H9 (cell line): ENCODE results near the gene FKTN. TPM values are rescaled to one million over a fixed set of nuclear protein-coding genes. Genes with fewer than 3 reads are reported as not detected.

ENCODE experiments used
- DNase-seq: peaks from one replicate; pipeline ENCODE4 v3.0.0-alpha.2; 2017
- H2AFZ ChIP-seq: one replicate; pipeline ENCODE4 v1.6.1; 2013; ENCODE audit warnings: mild to moderate bottlenecking, low read length, control low read depth, moderate library complexity
- H2AK5ac ChIP-seq: 2 replicates; pipeline ENCODE4 v1.6.1; 2013; ENCODE audit warnings: low read length, control low read depth, mixed read lengths; ENCODE audit not compliant: insufficient read length
- H2BK120ac ChIP-seq: one replicate; pipeline ENCODE4 v1.6.1; 2013; ENCODE audit warnings: low read depth, mild to moderate bottlenecking, low read length, control low read depth, inconsistent platforms; ENCODE audit not compliant: poor library complexity, severe bottlenecking
- H2BK12ac ChIP-seq: 2 replicates; pipeline ENCODE4 v1.6.1; 2013; ENCODE audit warnings: low read length, control low read depth, mixed read lengths, low read depth; ENCODE audit not compliant: insufficient read length
- H2BK15ac ChIP-seq: 2 replicates; pipeline ENCODE4 v1.6.1; 2013; ENCODE audit warnings: low read depth, low read length, control low read depth
- H2BK20ac ChIP-seq: one replicate; pipeline ENCODE4 v1.6.1; 2013; ENCODE audit warnings: low read depth, mild to moderate bottlenecking, low read length, control low read depth, inconsistent platforms; ENCODE audit not compliant: poor library complexity, severe bottlenecking
- H2BK5ac ChIP-seq: 2 replicates; pipeline ENCODE4 v1.6.1; 2013; ENCODE audit warnings: low read length, control low read depth, mixed read lengths; ENCODE audit not compliant: insufficient read length
- H3K14ac ChIP-seq: 2 replicates; pipeline ENCODE4 v1.6.1; 2013; ENCODE audit warnings: low read length, control low read depth; ENCODE audit not compliant: insufficient read depth
- H3K18ac ChIP-seq: 2 replicates; pipeline ENCODE4 v1.6.1; 2013; ENCODE audit warnings: low read depth, mild to moderate bottlenecking, mixed read lengths, low read length, control low read depth; ENCODE audit not compliant: insufficient read length
- H3K23ac ChIP-seq: 2 replicates; pipeline ENCODE4 v1.6.1; 2013; ENCODE audit warnings: low read length, control low read depth, mixed read lengths, low read depth; ENCODE audit not compliant: insufficient read length
- H3K23me2 ChIP-seq: 2 replicates; pipeline ENCODE4 v1.6.1; 2013; ENCODE audit warnings: low read depth, mild to moderate bottlenecking, mixed read lengths, low read length, control low read depth; ENCODE audit not compliant: insufficient read length, poor library complexity, severe bottlenecking
- H3K27ac ChIP-seq: 2 replicates; pipeline ENCODE4 v1.5.1; 2013; ENCODE audit warnings: low read length, control low read depth, mixed read lengths, low read depth; ENCODE audit not compliant: insufficient read length
- H3K27me3 ChIP-seq: 2 replicates; pipeline ENCODE4 v1.6.1; 2013; ENCODE audit warnings: low read length, control low read depth, inconsistent platforms; ENCODE audit not compliant: insufficient read depth
- H3K4ac ChIP-seq: 2 replicates; pipeline ENCODE4 v1.6.1; 2013; ENCODE audit warnings: low read depth, mild to moderate bottlenecking, control low read depth, inconsistent platforms, low read length, moderate library complexity
- H3K4me1 ChIP-seq: 2 replicates; pipeline ENCODE4 v1.6.1; 2013; ENCODE audit warnings: low read length, control low read depth, inconsistent platforms; ENCODE audit not compliant: insufficient read depth
- H3K4me2 ChIP-seq: 2 replicates; pipeline ENCODE4 v1.6.1; 2013; ENCODE audit warnings: low read length, control low read depth, mixed read lengths; ENCODE audit not compliant: insufficient read length, insufficient read depth
- H3K56ac ChIP-seq: 2 replicates; pipeline ENCODE4 v1.6.1; 2013; ENCODE audit warnings: low read depth, mild to moderate bottlenecking, mixed read lengths, low read length, control low read depth; ENCODE audit not compliant: insufficient read length
- H3K79me1 ChIP-seq: 2 replicates; pipeline ENCODE4 v1.6.1; 2013; ENCODE audit warnings: low read depth, mild to moderate bottlenecking, moderate library complexity, low read length, control low read depth, inconsistent platforms; ENCODE audit not compliant: insufficient read depth, poor library complexity, severe bottlenecking
- H3K79me2 ChIP-seq: 2 replicates; pipeline ENCODE4 v1.6.1; 2013; ENCODE audit warnings: low read length, control low read depth, inconsistent platforms; ENCODE audit not compliant: insufficient read depth
- H3K9ac ChIP-seq: 2 replicates; pipeline ENCODE4 v1.6.1; 2013; ENCODE audit warnings: low read length, control low read depth, mixed read lengths; ENCODE audit not compliant: insufficient read length; ENCODE audit errors: extremely low read depth
- H3K9me3 ChIP-seq: one replicate; pipeline ENCODE4 v1.6.1; 2013; ENCODE audit warnings: low read depth, low read length, inconsistent platforms; ENCODE audit not compliant: control insufficient read depth
- H3T11ph ChIP-seq: one replicate; pipeline ENCODE4 v1.6.1; 2013; ENCODE audit warnings: mild to moderate bottlenecking, low read length, control low read depth, inconsistent platforms
- H4K20me1 ChIP-seq: one replicate; pipeline ENCODE4 v1.6.1; 2013; ENCODE audit not compliant: control insufficient read depth, insufficient read length, insufficient read depth
- H4K5ac ChIP-seq: 2 replicates; pipeline ENCODE4 v1.6.1; 2013; ENCODE audit warnings: low read depth, mild to moderate bottlenecking, mixed read lengths, low read length, control low read depth; ENCODE audit not compliant: insufficient read length
- H4K8ac ChIP-seq: replicated peaks from 2 replicates; pipeline ENCODE4 v1.6.1; 2013; ENCODE audit warnings: low read length, control low read depth, mixed read lengths, low read depth; ENCODE audit not compliant: insufficient read length
- H4K91ac ChIP-seq: 2 replicates; pipeline ENCODE4 v1.6.1; 2013; ENCODE audit warnings: low read depth, mild to moderate bottlenecking, moderate library complexity, mixed read lengths, low read length, control low read depth; ENCODE audit not compliant: insufficient read length
- H3K27ac Mint-ChIP-seq, 3 experiments: 2 replicates in 2 of 3; 3 replicates in 1 of 3; pipeline ENCODE4 v1.8.0; 2020 to 2021; ENCODE audit warnings: mixed read lengths in 3 of 3, mild to moderate bottlenecking in 1 of 3, moderate library complexity in 1 of 3
- H3K27me3 Mint-ChIP-seq: 2 replicates; pipeline ENCODE4 v1.8.0; 2021; ENCODE audit warnings: low read depth, mild to moderate bottlenecking, moderate library complexity, mixed read lengths
- H3K36me3 Mint-ChIP-seq, 3 experiments: 2 replicates in 2 of 3; 3 replicates in 1 of 3; pipeline ENCODE4 v1.8.0; 2020 to 2021; ENCODE audit warnings: low read depth in 3 of 3, mixed read lengths in 3 of 3; ENCODE audit not compliant: insufficient read depth in 1 of 3
- H3K4me1 Mint-ChIP-seq, 2 experiments: 2 replicates each; pipeline ENCODE4 v1.8.0; 2020; ENCODE audit warnings: mixed read lengths in 2 of 2
- H3K4me3 Mint-ChIP-seq, 2 experiments: 2 replicates in 1 of 2; 3 replicates in 1 of 2; pipeline ENCODE4 v1.8.0; 2020 to 2021; ENCODE audit warnings: mild to moderate bottlenecking in 2 of 2, mixed read lengths in 2 of 2, moderate library complexity in 1 of 2
- H3K9me3 Mint-ChIP-seq, 2 experiments: 2 replicates in 1 of 2; 3 replicates in 1 of 2; pipeline ENCODE4 v1.8.0; 2020; ENCODE audit warnings: mild to moderate bottlenecking in 2 of 2, mixed read lengths in 2 of 2, moderate library complexity in 1 of 2
- CTCF ChIP-seq: fragments of 200-600 bp; sonication (generic); conservative IDR thresholded peaks from 3 replicates; pipeline ENCODE4 v1.8.0; 2021; ENCODE audit warnings: antibody characterized with exemption, mild to moderate bottlenecking
- WGBS: extraction: QIAGEN DNeasy Blood & Tissue Kit; methylation state at CpG from one replicate; pipeline ENCODE4 v1.1.7; 2013; ENCODE audit warnings: missing lambda C conversion rate, low lambda C conversion rate, mixed read lengths; ENCODE audit not compliant: insufficient read length; ENCODE audit errors: extremely low coverage; 5-methylcytosine and 5-hydroxymethylcytosine counted together
- total RNA-seq: library from RNA; stranded (reverse); gene quantifications from 2 replicates; pipeline ENCODE4 v1.2.1, GENCODE V29; 2021

Gene FKTN
- total RNA-seq, 1 experiment from 2014 or later: 14.3 TPM

DNA sequence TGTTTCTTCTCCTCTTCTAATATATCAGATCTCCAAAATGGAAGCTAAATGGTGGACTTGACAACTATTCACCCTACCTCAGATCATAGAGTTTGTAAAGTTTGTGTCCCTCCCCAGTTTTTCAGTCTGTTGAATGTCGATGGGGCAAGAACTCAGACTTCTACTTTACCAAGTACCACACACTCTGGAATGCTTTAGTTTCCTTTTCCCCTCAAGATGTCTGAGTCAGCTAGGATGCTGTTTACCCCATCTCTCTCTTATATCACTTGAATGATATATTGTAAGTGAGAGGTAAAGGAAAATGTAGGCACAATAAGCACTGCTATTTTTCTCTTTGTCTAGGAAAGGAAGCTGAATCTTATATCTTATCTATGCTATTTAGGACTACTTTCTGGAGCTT, 78.4 kb downstream of the FKTN start:
- no peak overlapping the region for H2BK12ac ChIP-seq
- H3K14ac ChIP-seq: no peak overlapping the region
- Mint-ChIP-seq H3K27me3 (no peaks in the 10 kb centered on the region), H3K4me3 (no peak overlapping the region), H3K9me3 (no peaks in the 10 kb centered on the region; a peak in 1 of 5 replicates), H3K4me1 (no peaks in the 10 kb centered on the region; a peak in 1 of 4 replicates), H3K27ac (no peak overlapping the region), H3K36me3 (peaks cover 0 to 4% (median 3%) of the 10 kb centered on the region in 3 experiments; a peak in 3 of 7 replicates)
- H2BK120ac ChIP-seq: no peak overlapping the region
- H3K4me1 ChIP-seq: no peaks in the 10 kb centered on the region
- H3K27ac ChIP-seq: no peak overlapping the region
- H3K27me3 ChIP-seq: no peaks in the 10 kb centered on the region
- H3K23me2 ChIP-seq: no peaks in the 10 kb centered on the region
- H2AFZ ChIP-seq: no peak overlapping the region
- H3K4me2 ChIP-seq: no peak overlapping the region
- H3K56ac ChIP-seq: no peak overlapping the region
- H4K5ac ChIP-seq: no peak overlapping the region
- no peak overlapping the region for H2BK20ac ChIP-seq
- H3K79me2 ChIP-seq: no peaks in the 10 kb centered on the region
- H3K4ac ChIP-seq: no peak overlapping the region
- no peaks in the 10 kb centered on the region for H3K9me3 ChIP-seq
- no CpG with 5 or more reads among the region's 1 CpG for WGBS
- H3K79me1 ChIP-seq: no peaks in the 10 kb centered on the region
- no peaks in the 10 kb centered on the region for H4K20me1 ChIP-seq
- H3T11ph ChIP-seq: no peak overlapping the region
- H4K8ac ChIP-seq: no peak overlapping the region
- TF ChIP-seq CTCF: no peak
- DNase-seq: no peak
- H3K9ac ChIP-seq: no peak overlapping the region
- H2BK5ac ChIP-seq: no peak overlapping the region
- no peak overlapping the region for H3K23ac ChIP-seq
- no peak overlapping the region for H2AK5ac ChIP-seq
- no peak overlapping the region for H4K91ac ChIP-seq
- H3K18ac ChIP-seq: no peak overlapping the region
- no peak overlapping the region for H2BK15ac ChIP-seq
